OCI-M2 (cell line): Measurements from ENCODE around the gene RPL10.
A peak's percentile ranks its signal among the peaks of the same experiment; 100 is the strongest.

Source experiments
- DNase-seq: peaks from one replicate; lab custom pipeline; 2025; ENCODE audit not compliant: unreplicated experiment; lab: John Stamatoyannopoulos, UW

Gene RPL10

DNA sequence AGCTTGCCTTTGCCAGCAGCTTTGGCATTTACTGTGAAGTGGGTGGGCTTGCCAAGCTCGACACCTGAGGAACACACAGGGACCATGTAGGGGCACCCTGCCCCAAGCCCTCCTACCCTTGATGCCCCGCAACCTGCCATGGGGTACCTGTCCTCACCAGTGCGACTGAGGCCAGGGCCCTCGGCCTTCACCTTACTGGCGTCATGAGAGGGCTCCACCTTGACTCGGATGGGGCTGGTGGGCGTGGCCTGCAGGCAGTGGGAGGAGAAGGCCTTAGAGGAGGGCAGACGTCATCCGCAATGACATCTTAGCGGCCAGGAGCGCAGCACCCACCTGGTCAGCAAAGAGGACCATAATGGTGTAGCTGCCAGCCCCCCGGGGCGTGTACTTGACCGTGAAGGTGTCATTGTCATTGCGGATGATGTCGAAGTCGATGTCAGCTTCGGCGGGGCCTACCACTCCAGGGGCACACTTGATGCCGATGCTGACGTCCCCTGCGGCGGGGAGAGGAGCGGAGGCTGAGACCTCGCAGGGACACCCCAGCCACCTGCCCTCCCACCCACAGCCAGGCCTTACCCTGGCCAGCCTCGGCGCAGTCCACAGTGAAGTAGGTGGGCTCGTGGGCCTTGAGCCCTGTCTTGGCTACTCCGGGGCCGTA, 36.0 kb upstream of the RPL10 start:
- no peak for DNase-seq

DNA sequence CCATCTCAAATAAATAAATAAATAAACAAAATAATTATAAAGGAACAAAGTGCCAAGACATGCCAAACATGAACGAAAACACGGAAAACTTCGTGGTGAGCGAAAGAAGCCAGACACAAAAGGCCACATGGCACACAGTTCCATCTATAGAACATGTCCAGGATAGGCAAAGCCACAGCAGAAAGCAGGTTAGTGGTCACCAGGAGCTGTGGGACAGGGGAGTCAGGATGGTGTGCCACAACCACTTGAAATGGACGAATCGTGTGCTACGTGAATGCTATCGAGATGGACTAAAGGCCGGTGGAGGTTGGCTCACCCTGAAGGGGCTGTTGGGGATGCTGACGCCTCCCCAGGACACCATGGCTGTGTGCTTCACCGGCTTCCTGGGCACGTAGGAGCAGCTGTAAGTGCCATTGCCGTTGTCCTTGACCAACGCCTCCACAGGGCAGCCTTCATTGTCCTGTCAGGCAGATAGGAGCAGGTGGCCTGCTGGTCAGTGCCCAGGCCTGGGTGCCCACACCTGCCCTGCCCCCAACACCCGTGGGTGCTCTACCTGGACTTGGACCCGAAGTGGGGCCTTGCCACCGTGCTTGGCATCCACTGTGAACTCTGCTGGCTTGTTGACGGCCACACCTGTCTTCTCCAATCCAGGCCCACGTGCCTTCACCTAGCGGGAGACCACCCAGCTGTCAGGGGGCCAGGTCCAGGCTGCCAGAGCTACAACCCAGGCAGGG, 34.3 kb upstream of the RPL10 start:
- DNase-seq = no peak

DNA sequence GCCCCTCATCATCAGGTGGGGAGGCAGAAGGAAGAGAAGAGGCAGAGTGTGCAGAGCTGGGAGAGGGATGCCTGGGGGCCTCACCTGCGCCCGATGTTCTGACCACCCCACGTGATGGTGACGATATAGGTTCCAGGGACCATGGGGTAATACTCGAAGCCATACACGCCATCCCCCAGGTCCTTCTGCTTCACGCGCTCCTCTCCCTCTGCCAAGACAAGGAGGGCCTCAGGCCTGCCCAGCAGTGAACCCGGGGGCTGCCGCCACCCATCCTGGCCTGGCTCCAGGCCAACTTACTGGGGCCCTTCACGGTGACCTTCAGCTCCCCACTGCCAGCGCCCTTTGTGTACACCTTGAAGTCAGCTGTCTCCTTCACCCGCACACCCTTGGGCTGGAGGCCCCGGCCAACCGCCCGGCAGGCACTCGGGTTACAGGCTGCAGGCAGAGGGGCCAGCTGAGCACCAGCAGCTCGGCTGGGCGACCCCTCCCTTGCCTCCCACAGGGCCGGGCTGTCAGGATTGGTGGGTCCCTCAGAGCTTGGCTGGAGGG, 33.1 kb upstream of the RPL10 start:
- DNase-seq = no peak

DNA sequence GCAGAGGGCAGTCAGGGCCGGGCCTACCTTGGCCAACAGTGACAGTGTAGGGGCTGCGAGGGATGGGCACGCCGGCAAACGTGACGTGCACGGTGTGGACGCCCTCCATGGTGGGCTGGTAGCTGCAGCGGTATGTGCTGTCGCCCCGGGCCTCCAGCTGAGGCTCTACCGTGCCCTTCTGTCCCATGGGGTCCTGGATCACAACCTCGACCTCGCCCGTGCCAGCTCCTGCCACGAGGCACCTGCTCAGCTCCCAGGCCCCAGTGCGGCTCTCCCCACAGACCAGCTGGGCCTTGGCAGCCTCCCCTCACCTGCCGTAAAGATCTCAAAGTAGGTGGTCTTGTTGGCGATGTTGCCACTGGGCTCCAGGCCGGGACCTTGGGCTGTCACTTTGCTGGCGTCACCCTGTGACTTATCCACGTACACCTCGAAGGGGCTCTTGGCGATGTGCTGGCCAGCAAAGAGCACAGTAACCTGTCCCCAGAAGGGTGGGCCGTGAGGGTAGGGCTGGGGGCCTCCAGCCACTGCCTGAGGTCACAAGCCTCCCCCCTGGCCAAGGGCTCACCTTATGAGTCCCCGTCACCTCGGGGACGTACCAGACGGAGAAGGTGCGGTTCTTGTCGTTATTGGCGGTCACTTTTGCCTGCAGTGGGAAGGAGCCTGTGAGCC, 32.0 kb upstream of the RPL10 start:
- DNase-seq = no peak

DNA sequence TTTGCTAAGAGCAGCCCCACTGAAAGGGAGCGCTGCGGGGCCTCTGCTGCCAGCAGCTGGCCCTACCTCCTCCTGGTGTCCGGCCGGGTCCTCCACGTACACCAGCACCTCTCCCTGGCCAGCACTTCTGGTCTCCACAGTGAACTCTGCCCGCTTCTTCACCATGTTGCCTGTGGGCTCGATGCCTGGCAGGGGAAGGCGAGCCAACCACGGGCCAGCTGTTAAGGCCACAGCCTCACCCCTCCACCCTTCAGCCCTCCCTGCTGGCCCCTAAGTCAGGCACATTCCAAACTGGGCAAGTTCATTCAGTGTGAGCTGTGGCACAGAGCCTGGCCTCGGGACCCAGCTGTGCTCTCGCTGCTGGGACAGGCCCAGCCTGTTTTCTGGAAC, 31.5 kb upstream of the RPL10 start:
- no peak for DNase-seq

DNA sequence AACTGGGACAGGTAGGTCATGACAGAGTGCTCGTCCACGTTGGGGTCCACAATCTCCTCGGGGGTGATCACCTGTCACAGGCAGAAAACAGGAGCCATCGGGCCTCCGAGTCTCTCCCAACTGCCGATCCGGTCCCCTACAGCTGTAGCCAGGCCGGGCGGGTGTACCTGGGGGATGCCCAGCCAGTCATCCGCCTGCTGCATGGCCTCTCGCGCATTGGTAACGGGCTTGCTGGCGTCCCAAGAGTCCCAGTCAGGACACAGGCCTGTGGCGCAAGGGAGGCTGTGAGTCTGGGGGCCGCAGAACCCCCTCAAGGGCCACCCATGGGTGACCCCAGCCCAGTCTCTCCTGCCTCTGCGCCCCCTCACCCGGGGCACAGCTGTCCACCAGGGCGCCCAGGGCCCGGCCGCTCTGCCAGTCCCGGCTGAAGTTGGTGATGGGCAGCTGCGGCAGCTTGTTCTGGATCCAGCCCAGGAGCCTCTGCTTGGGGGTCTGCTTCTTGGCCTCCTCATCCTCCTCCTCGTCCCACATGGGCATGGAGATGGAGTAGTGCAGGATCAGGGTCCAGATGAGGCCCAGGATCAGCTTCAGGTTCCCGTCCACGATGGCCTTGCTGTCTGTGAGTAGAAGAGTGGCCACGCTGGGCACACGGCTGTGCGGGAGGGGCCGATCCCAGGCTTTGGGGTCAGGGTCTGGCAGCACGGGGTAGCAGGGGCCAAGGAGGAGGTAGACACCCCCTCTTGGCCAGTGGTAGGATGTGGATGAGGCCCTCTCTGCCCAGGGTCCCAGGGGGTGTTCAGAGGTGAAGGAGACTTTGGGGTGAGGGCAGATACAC, 30.5 kb upstream of the RPL10 start:
- no peak for DNase-seq

DNA sequence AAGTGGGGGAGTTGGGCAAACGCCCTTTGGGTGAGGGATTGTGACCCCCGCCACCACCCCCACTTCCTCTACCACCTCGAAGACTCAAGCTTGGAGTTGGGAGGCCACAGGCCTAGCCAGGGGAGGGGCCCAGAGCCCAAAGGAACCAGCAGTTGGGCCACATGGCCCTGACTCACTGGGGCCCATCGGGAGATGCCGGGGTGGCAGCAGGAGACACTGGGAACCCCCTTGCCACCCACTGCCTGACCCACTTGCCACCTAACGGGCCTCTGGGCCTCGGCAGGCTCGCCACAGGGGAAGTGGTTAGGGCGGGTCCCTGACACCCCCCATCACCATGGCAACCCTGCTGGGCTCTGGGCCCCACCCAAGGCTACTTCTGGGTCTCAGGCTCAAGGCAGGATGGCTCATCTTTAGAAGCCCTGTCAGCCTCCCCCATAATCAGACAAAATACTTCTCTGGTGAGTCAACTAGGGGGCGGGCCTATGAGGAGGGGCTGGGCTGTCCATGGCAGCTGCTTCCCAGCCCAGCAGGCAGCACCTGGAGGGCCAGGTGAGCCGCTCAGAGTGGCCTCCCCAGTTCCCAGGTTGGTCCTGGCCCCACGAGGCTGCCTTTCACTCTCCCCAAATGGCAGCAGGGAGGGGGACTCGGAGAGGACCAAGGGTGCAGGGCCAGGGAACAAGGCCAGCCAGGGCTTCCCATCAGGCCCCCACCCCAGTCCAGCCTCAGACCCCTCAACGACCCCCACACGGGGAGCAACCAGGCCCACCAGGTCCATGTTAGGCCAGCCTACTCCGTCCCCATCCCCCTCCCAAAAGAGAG, 29.3 kb upstream of the RPL10 start:
- peak; percentile 9 for DNase-seq

DNA sequence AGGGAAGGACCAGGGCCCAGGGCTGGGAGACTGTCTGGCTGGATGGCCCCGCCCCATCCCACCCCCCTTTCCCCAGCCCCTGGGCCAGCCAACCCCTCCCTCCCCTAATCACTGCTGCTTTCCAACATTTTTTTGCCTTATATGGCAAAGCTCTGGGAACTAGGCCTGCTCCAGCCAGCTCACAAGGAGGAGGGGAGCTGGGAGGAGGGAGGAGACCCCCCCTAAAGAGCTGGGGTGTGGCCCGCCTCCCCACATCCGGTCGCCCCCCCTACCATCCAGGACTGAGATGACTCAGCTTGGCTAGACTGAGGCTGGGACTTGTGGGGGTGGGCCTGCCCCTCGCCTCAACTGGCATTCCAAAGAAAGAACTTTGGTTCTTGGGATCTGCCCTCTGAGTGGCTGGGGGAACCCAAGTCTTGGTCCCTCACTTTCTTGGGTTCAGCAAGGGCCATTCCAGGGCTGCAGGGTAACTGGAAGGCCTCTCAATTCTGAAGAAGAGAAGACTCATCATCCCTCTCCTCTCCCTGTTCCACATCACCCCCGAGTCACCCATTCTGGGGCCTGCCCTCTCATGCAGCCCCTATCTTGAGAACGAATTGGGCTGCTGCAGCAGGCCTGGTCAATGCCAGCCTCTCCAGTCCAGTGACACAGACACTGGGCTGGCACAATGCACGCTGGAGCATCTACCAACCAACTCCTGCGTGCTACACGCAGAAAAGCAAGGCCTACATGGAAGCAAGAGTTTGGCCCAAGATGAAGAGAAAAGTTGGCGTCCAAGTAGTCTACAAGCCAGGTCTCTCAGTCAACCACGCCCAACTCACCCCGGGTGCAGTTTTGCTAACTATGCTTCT, 28.5 kb upstream of the RPL10 start:
- DNase-seq = no peak

DNA sequence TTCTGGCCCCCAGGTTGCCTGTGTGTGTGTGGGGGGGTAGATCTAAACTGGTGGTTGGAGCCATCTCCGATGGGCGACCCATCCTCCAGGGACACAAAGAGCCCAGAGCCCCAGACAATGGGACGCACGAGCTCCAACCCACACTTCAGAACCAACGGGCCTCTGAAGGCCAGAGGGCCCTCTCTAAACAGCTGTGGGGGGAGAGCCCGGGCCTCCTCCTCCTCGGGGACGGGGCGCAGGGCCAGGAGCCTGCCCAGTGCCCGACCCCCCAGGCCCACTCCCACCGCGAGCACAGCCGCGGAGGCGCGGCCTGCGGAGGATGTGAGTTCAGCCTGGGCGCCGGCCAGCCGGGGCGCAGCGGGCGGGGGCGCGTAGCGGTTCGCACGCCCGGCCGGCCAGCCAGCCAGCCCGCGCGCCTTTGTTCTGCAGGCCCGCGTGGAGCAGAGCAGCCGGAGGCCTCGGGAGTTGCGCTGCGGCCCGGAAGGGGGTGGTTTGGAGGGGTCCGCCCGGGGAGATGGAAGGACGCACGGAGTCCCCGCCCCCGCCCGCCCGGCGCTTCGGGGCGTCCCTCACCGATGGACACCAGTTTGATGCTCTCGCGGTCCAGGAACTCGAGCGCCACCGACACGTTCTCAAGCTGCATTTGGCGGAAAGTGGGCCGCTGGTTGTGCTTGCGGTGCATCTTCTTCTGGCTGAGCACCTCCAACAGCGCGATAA, 27.7 kb upstream of the RPL10 start:
- DNase-seq = no peak

DNA sequence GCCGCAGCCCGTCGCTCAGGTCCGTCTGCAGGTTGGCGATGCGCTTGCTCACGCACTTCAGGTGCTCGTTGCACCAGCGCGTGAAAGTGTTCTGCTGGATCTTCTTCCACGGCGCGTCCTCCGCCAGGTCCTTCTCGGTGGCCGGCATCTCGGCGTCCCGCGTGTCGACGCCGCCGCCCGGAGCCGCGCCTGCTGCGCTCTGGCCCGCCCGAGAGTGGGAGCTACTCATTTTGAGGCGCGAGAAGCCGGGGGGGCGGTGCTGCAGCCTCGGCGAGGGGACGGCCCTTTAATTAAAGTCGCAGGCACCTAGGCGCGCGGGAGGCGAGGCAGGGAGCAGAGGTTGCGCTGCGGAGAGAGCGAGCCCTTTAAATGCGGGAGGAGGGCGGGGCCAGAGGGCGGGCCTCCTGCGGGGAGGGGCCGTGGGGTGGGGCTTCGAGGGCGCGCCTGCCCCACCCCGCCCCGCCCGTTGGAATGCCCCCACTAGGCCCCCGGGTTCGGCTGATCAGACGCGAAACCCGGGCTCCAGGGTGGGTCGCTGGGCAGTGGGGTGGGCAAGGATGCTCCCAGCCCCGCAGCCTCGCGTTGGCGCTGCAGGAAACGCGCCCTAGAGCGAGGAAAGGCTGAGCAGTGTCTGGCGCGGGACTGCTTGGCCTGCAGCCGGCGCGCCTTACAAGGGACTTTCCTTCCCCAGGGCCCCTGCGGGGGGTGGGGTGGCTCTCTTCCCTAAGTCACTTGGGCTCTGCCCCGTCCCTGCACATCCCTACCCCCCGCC, 27.0 kb upstream of the RPL10 start:
- DNase-seq = no peak

DNA sequence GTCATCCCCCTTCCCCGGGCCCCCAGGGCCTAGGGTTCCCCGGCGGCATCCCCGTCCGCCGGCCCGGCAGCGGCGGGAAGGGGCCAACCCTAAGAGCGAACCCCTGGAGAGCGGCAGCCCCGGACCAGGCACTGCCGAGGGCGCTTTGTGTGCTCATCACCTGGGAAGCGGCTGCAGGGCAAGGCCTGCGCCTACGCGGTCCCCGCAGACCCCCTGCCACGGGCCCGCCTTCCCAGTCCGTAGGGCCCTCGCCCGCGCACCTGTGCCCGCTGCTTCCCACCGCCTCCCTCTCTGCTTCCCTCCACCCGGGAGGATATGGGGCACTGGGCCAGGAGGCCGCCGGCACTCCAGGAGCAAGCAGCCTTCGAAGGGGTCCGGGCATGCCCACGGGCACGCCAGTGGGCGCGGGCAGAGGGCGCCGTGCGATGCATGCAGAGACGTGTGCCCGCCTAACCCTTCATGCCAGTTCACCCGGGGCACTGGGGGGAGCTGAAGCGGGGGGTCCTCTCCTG, 26.3 kb upstream of the RPL10 start:
- no peak for DNase-seq

DNA sequence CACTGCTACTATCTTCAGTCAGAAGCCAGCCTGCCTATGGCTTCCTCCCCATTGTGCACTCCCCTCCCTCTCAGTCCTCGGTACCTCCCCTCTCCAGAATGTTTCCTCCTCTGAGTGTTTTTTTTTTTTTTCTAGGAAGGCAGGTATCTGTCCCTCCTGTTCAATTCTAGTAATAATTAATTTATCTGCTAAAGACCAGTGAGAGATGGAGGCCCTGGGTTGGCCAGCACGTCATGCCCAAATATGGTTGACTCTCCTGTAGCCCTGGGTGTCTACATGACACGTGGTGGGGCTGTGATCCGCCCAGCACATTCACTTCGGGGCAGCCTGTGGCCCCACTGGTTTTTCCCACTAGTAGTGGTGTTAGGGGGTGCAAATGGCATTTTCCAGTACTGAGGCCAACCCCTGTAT, 25.6 kb upstream of the RPL10 start:
- DNase-seq = no peak

DNA sequence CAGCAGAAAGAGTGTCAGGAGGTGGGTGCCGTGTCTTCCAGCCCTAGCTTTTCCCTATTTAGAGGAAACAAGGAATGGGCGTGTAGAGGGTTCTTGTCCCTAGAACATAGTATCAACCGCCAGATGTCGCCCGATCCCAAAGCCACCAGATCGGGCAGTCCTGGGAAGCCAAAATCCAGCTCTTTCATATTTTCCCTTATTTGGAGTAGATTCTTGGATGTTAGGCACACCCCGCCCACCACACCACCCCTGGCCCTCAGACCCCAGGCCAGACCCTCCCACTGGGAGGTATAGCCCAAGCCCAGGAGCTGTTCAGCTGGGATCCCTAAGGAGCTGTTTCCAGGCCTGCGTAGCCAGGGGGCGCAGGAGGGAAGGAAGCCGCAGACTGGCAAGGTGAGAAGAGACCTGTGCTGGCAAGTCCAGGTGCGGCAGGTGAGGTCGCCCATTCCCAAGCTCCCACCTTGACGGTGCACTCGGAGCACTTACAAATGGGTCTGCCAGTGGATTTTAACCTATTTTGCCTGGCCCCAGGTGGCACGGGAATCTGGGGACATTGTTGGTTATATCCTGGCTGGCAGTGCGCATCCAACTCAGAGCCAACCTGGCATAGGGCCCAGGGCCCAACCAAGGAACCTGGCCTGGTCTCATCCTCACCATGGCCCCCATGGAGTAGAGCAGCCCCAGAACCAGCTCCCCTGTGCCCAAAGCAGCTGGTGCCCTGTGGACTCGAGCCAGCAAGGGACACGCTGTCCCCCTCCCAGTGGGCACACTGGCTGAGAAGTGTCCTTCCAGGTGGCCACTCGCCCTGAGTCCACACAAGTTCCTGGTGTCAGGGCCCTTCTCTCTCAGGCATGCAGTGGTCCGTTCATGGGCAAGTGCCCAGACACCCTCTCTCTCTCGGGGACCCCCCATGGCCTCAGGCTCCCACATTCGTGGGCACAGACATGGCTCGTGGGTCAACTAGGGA, 24.6 kb upstream of the RPL10 start:
- DNase-seq = no peak

DNA sequence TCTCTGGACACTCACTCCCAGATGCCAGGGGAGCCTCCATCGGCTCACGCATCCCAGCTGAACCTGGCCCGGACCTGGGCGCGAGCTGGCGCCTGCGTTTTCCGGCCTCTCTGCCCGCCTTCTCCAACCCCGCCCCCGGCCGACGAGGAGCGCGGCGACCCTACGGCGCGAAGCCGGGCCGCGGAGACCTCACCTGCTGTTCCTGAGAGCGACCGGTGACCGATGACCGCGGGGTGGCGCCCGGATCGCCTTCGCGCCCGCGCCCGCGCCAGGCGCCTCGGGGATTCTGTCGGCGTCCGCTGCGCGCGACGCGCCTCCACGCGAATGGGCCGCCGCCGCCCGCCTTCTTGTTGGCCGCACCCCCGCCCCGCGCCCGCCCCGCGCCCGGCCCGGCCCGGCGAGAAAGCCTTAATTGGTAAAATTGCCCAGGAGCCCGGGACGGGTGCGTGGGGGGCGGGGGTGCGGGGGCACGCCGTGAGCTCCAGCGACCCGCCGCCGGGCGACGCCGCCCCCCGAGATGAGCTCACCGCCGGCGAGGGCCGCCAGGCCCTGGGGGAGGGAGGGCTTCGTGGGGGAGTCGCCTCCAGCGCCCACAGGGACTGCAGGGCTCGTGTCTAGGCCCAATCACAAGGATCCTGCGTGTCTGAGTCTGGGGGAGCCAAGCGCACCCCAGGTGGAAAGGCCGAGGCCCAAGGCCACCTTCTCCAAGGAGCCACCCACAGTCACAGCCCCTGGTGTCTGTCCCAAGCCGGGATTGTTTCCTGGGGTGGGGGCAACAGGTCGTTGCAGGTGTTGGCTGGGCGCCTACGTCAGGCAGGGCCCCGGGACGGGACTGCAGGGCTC, 23.6 kb upstream of the RPL10 start, which contains the start of gene FLNA:
FLNA (minus strand) TSS at position 322 of the 843 bp plus-strand sequence. CDS start 3,389 bp downstream, outside the sequence.
- DNase-seq = no peak

DNA sequence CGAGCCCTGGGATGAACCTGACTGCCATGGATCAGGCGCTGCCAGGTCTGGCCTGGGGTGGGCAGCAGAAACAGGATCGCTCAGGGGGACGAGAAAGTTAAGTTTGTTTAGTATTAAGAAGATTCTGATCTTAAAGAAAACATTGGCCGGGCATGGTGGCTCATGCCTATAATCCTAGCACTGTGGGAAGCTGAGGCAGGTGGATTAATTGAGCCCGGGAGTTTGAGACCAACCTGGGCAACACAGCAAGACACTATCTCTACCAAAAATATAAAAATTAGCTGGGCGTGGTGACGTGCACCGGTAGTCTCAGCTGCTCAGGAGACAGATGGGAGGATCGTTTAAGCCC, 23.0 kb upstream of the RPL10 start:
- no peak for DNase-seq

DNA sequence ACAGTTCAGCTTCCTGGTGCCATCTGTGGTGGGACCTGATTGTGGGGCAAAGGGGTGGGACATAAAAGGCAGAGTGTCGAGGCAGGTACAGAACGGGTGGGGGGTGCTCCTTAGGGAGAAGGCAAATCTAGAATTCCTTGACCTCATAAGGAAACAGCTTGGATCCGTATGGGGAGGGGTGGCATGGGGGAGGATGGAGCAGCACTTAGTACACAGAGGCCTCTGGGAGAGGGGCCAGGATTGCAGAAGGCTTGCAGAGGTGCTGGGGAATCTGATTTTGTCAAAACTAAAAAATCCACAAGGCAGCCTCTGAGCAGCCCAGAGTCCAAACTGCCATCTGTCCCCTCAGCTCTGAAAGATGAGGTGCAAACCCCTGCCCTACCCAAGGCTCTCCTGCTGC, 21.4 kb upstream of the RPL10 start:
- no peak for DNase-seq
